Neural cell (in vitro differentiated cells): ENCODE results near the gene RPS3. TPM values are rescaled to one million over a fixed set of nuclear protein-coding genes. Genes with fewer than 3 reads are reported as not detected.

Source experiments
- H2AFZ ChIP-seq: fragments of 200-600, 300-800 bp; sonication (generic), shearing (Covaris generic); 2 replicates; pipeline ENCODE4 v1.6.0; 2014; ENCODE audit warnings: low read depth, mild to moderate bottlenecking, antibody characterized with exemption, low read length, moderate library complexity
- H3F3A ChIP-seq: fragments of 200-600 bp; shearing (Covaris generic); 2 replicates; pipeline ENCODE4 v1.6.1; 2016; ENCODE audit warnings: mild to moderate bottlenecking, moderate library complexity, mixed read lengths, antibody characterized with exemption, low read length; ENCODE audit not compliant: insufficient read depth, poor library complexity, severe bottlenecking
- H3K27ac ChIP-seq: fragments of 200-600, 300-800 bp; sonication (generic), shearing (Covaris generic); 2 replicates; pipeline ENCODE4 v1.5.1; 2014; ENCODE audit warnings: mild to moderate bottlenecking, low read length, moderate library complexity
- H3K27me3 ChIP-seq: fragments of 300-800, 200-600 bp; sonication (generic), shearing (Covaris generic); 2 replicates; pipeline ENCODE4 v1.6.0; 2014; ENCODE audit warnings: mild to moderate bottlenecking, low read depth, low read length, moderate library complexity; ENCODE audit not compliant: insufficient read depth
- H3K36me3 ChIP-seq: fragments of 300-800, 200-600 bp; sonication (generic), shearing (Covaris generic); 2 replicates; pipeline ENCODE4 v1.5.1; 2014; ENCODE audit warnings: mild to moderate bottlenecking, antibody characterized with exemption, low read length, moderate library complexity; ENCODE audit not compliant: insufficient read depth
- H3K4me2 ChIP-seq: fragments of 300-800, 200-600 bp; sonication (generic), shearing (Covaris generic); 2 replicates; pipeline ENCODE4 v1.6.0; 2014; ENCODE audit warnings: mild to moderate bottlenecking, low read length
- H3K4me3 ChIP-seq: fragments of 300-800, 200-600 bp; sonication (generic), shearing (Covaris generic); 2 replicates; pipeline ENCODE4 v1.5.1; 2014; ENCODE audit warnings: mild to moderate bottlenecking, low read length, moderate library complexity
- H3K79me2 ChIP-seq: fragments of 200-600 bp; shearing (Covaris generic); replicated peaks from 2 replicates; pipeline ENCODE4 v1.6.0; 2014; ENCODE audit warnings: mild to moderate bottlenecking, low read length, moderate library complexity; ENCODE audit not compliant: insufficient read depth
- H3K9ac ChIP-seq: fragments of 300-800, 200-600 bp; sonication (generic), shearing (Covaris generic); 2 replicates; pipeline ENCODE4 v1.6.1; 2016; ENCODE audit warnings: mild to moderate bottlenecking, low read length, mixed read lengths
- H3K9me2 ChIP-seq: fragments of 200-600 bp; shearing (Covaris generic); 2 replicates; pipeline ENCODE4 v1.6.1; 2016; ENCODE audit warnings: mild to moderate bottlenecking, low read length, mixed read lengths; ENCODE audit not compliant: insufficient read depth
- H3K9me3 ChIP-seq: fragments of 200-600, 300-800 bp; sonication (generic), shearing (Covaris generic); 2 replicates; pipeline ENCODE4 v1.6.1; 2016; ENCODE audit warnings: mild to moderate bottlenecking, mixed run types, low read length, moderate library complexity, mixed read lengths
- H4K20me1 ChIP-seq: fragments of 200-600 bp; shearing (Covaris generic); 2 replicates; pipeline ENCODE4 v1.6.1; 2016; ENCODE audit warnings: mild to moderate bottlenecking, mixed run types; ENCODE audit not compliant: insufficient read depth
- EP300 ChIP-seq: fragments of 450-650 bp; conservative IDR thresholded peaks from 2 replicates; pipeline ENCODE4 v1.6.1; 2014; ENCODE audit warnings: antibody characterized with exemption, mild to moderate bottlenecking, moderate library complexity; ENCODE audit not compliant: poor library complexity, severe bottlenecking
- EZH2 ChIP-seq: fragments of 200-600, 300-800 bp; shearing (Covaris generic), sonication (generic); IDR thresholded peaks from 2 replicates; pipeline ENCODE4 v1.6.1; 2014; ENCODE audit warnings: antibody characterized with exemption, low read length, borderline replicate concordance, mild to moderate bottlenecking; ENCODE audit not compliant: insufficient read depth, poor library complexity, severe bottlenecking
- MXI1 ChIP-seq: fragments of 450-650 bp; conservative IDR thresholded peaks from 2 replicates; pipeline ENCODE4 v1.6.1; 2014; ENCODE audit warnings: antibody characterized with exemption, mild to moderate bottlenecking; ENCODE audit not compliant: poor library complexity, severe bottlenecking
- POLR2AphosphoS5 ChIP-seq: IDR thresholded peaks from 2 replicates; pipeline ENCODE4 v1.6.1; 2012
- RAD21 ChIP-seq: fragments of 450-650 bp; conservative IDR thresholded peaks from 2 replicates; pipeline ENCODE4 v1.6.1; 2014; ENCODE audit warnings: antibody characterized with exemption, mild to moderate bottlenecking, moderate library complexity
- SMC3 ChIP-seq: fragments of 450-650 bp; conservative IDR thresholded peaks from 2 replicates; pipeline ENCODE4 v1.6.1; 2014; ENCODE audit warnings: antibody characterized with exemption, mild to moderate bottlenecking, moderate library complexity; ENCODE audit not compliant: poor library complexity
- TAF1 ChIP-seq: IDR thresholded peaks from 2 replicates; pipeline ENCODE4 v1.6.1; 2012; ENCODE audit warnings: low read depth
- polyA plus RNA-seq: library from polyadenylated mRNA; depleted of rRNA; stranded (reverse); fragments of >200 nt; gene quantifications from 2 replicates; pipeline ENCODE4 v1.2.3, GENCODE V29; 2014
- TF ChIP-seq, protein P1 (sequence below): fragments of 450-650 bp; IDR thresholded peaks from 2 replicates; pipeline ENCODE4 v1.5.1; 2014; ENCODE audit warnings: antibody characterized with exemption, mild to moderate bottlenecking, moderate library complexity; ENCODE audit not compliant: poor library complexity, severe bottlenecking
- TF ChIP-seq, protein P2 (sequence below): IDR thresholded peaks from 2 replicates; pipeline ENCODE4 v1.6.1; 2012; ENCODE audit warnings: borderline replicate concordance

The RPS3 gene
- polyA plus RNA-seq, 1 donor from 2014 or later: 1,440 TPM

DNA sequence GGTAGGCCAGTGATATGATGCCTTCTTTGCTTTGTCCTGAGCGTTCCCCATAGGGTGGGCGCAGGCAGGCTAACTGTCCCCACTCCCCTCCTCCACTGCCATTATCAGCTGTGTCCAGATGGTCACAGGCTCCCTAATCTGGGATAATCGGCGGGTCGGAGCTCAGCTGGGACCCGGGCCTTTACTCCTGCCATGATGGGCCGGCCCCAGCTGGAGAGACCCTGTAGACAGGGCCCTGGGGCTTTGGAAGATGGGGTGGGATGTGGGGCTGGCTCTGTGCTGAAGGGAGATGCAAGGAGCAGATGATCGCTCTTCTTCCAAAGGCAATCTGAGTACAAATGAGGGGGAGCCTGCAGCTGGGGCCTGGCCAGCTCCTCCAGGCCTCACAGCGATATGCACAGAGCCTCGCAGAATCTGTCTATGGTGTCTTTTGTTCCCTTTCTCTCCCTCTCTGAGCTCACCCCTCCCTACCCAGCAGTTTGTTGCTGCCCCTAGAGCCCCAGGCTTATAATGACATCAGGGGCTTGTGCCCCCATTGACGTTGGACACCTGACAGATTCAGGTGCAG, 21.8 kb downstream of the RPS3 start:
- no peak overlapping the region for H3K4me3 ChIP-seq
- H3K9me3 ChIP-seq: no peaks in the 10 kb centered on the region
- H3F3A ChIP-seq: no peaks in the 10 kb centered on the region
- no peaks in the 10 kb centered on the region for H3K27me3 ChIP-seq
- no peak overlapping the region for H3K9ac ChIP-seq
- no peaks in the 10 kb centered on the region for H3K9me2 ChIP-seq
- H2AFZ ChIP-seq: no peak overlapping the region
- no peaks in the 10 kb centered on the region for H3K36me3 ChIP-seq
- no peak overlapping the region for H3K27ac ChIP-seq
- H4K20me1 ChIP-seq: no peaks in the 10 kb centered on the region
- H3K79me2 ChIP-seq: no peaks in the 10 kb centered on the region
- TF ChIP-seq EP300: no peak
- TF ChIP-seq, protein P1, sequence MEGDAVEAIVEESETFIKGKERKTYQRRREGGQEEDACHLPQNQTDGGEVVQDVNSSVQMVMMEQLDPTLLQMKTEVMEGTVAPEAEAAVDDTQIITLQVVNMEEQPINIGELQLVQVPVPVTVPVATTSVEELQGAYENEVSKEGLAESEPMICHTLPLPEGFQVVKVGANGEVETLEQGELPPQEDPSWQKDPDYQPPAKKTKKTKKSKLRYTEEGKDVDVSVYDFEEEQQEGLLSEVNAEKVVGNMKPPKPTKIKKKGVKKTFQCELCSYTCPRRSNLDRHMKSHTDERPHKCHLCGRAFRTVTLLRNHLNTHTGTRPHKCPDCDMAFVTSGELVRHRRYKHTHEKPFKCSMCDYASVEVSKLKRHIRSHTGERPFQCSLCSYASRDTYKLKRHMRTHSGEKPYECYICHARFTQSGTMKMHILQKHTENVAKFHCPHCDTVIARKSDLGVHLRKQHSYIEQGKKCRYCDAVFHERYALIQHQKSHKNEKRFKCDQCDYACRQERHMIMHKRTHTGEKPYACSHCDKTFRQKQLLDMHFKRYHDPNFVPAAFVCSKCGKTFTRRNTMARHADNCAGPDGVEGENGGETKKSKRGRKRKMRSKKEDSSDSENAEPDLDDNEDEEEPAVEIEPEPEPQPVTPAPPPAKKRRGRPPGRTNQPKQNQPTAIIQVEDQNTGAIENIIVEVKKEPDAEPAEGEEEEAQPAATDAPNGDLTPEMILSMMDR: no peak
- TF ChIP-seq MXI1: no peak
- no peak for TF ChIP-seq SMC3
- TF ChIP-seq, protein P2, sequence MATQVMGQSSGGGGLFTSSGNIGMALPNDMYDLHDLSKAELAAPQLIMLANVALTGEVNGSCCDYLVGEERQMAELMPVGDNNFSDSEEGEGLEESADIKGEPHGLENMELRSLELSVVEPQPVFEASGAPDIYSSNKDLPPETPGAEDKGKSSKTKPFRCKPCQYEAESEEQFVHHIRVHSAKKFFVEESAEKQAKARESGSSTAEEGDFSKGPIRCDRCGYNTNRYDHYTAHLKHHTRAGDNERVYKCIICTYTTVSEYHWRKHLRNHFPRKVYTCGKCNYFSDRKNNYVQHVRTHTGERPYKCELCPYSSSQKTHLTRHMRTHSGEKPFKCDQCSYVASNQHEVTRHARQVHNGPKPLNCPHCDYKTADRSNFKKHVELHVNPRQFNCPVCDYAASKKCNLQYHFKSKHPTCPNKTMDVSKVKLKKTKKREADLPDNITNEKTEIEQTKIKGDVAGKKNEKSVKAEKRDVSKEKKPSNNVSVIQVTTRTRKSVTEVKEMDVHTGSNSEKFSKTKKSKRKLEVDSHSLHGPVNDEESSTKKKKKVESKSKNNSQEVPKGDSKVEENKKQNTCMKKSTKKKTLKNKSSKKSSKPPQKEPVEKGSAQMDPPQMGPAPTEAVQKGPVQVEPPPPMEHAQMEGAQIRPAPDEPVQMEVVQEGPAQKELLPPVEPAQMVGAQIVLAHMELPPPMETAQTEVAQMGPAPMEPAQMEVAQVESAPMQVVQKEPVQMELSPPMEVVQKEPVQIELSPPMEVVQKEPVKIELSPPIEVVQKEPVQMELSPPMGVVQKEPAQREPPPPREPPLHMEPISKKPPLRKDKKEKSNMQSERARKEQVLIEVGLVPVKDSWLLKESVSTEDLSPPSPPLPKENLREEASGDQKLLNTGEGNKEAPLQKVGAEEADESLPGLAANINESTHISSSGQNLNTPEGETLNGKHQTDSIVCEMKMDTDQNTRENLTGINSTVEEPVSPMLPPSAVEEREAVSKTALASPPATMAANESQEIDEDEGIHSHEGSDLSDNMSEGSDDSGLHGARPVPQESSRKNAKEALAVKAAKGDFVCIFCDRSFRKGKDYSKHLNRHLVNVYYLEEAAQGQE: no peak
- TF ChIP-seq POLR2AphosphoS5: no peak
- TF ChIP-seq EZH2: no peak
- no peak for TF ChIP-seq RAD21
- TF ChIP-seq TAF1: no peak
- H3K4me2 ChIP-seq: no peak overlapping the region

DNA sequence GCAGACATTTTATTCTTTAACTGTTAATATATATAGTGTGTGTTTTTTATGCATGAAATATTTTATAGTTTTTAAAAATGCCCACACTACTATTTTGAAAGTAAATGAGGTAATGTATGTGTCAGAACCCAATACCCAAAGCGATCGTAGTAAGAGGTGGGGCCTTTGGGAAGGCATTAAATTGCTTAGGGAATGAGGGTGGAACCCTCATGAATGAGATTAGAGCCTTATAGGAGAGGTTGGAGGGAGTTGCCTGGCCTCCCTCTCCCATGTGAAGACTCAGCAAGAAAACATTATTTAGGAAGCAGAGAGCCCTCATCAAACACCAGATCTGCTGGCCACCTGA, 22.6 kb downstream of the RPS3 start:
- no peaks in the 10 kb centered on the region for H3K79me2 ChIP-seq
- H3F3A ChIP-seq: no peaks in the 10 kb centered on the region
- H4K20me1 ChIP-seq: no peaks in the 10 kb centered on the region
- no peaks in the 10 kb centered on the region for H3K27me3 ChIP-seq
- H3K27ac ChIP-seq: no peak overlapping the region
- no peak overlapping the region for H3K4me3 ChIP-seq
- H3K4me2 ChIP-seq: no peak overlapping the region
- H3K9ac ChIP-seq: no peak overlapping the region
- no peaks in the 10 kb centered on the region for H3K9me3 ChIP-seq
- no peaks in the 10 kb centered on the region for H3K36me3 ChIP-seq
- H3K9me2 ChIP-seq: no peaks in the 10 kb centered on the region
- TF ChIP-seq TAF1 (no peak), RAD21 (no peak), MXI1 (no peak), SMC3 (no peak), EZH2 (no peak), POLR2AphosphoS5 (no peak), EP300 (no peak)
- TF ChIP-seq, protein P2: no peak
- TF ChIP-seq, protein P1: no peak
- H2AFZ ChIP-seq: no peak overlapping the region
